Embryonic facial prominence (tissue), 1 donor: ENCODE data around the gene LMX1B.

Source experiments
- DNase-seq: peaks from one replicate; pipeline ENCODE4 v3.0.0-alpha.2; 2016; ENCODE audit errors: extremely low spot score

The LMX1B gene

DNA sequence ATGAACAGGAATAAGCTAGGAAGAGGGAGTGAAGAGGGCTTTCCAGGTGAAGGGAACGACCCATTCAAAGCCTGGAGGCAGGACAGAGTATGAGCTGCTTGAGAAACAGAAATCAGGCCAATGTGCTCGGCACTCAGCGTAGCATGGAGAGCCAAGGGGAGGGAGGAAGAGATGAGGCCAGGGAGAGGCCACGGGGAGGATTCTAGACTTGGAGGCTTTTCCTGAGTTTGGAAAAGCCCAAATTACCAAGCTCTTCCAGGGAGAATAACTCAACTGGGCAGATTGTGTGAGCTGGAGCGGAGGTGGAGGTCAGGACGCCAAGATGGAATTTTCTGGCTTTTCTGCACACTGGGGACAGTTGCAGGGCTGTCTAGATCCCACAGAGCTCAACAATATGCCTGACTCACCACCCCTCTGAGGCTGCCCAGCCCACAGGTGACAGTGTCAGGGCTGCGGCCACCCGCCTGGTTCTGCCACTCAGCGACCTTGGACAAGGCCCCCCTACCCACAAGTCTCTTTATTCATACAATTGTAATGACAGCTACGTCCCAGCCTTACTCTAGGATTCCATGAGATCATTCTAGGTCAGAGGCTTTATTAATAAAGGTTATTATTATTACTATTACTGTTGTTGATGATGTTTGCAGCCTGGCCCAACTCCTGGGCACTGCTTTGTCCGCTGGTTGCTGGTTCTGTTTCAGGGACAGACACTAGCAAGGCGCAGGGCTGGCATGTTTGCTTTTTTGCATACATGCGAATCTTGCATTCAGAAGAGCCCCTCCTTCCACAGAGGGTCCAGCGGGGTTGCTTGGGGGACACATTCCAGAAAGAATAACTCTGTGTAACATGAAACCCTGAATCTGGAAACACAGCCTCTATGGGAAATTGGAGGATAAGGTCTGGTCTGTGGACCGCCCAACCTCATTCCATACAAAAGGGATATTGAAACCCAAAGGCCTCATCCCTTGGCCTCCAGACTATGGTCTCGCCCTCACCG, 9.4 kb upstream of the LMX1B start:
- DNase-seq: no peak

DNA sequence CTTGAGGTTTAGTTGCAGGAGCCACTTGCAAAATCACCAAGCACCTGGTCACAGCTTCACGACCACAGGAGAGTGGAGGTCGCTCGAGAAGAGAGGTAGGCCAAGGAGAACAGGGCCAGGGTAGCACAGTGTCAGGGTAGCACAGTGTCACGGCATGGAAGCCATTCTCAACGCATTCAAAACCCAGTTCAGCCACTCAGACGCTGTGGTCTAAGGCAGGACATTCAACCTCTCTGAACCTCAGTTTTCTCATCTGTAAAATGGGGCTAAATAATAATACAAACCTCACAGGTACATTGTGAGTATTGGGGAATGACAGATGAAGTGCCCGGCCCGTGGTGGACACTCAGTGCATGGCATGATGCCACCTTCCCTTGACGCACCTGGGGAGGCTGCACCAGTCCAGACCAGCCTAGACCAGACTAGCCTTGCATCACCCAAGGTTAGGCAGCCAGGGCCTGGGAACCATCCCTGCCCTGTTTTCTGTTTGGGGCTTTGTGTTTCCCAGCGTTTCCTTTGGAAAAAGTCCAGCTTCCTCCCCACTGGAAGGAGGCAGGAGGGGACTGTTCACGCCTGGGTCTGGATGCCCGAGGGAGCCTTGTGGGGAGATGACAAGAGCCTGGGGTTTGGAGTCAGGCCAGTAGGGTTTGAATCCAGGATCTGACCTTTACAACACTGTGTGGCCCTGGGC, 7.8 kb upstream of the LMX1B start:
- no peak for DNase-seq

DNA sequence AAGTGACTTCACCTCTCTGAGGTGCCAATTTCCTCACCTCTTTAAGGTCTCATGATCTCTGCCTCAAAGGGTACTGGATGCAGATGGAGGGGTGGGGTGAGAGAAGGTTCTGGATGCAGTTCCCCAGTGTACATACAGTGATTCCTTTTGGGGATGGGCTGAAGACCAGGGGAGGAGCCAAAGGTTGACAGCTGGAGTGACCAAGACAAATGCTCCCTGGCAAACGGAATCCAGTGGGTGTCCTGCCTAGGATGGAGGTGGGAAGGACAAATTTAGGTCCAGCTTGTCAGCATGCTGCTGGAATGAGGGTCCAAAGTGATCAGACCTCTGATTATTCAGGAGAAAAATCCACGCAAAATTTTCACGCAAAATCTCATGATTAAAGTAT, 7.3 kb upstream of the LMX1B start:
- DNase-seq: no peak

DNA sequence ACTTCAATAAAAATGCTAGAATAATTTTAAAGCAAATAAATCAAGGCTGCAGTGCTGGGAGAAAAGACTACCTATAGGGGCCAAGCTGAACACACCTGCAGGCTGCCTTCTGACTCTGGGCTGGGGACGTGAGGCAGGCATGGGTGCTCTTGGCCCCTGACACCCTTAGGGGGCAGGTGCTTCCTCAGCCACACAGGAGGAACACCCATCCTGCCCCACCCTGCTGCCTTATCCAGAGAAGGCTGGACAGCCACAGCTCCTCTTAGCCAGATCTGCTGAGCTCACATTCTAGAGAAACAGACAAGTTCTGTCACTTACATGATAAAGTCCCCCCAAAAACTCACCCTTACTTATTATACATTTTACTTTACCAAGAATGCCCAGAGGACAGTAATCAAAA, 6.6 kb upstream of the LMX1B start:
- DNase-seq: no peak

DNA sequence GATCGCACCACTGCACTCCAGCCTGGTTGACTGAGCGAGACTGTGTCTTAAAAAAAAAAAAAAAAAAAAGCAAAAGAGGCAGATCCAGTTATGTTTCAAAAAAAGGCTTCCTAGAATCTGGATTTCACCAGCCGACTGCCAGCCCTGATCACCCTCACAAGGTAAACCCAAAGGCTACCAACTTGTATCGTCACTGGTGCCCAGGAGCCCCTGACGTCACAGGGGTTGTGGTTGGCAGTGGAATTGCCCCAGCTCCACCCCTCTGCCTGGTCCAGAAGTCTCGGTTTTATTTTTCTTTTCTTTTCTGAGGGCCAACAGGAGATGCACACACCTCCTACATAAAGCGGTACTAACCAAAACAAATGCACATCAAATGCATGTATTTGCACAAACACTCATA, 6.0 kb upstream of the LMX1B start:
- DNase-seq: no peak

GRCh38 chr9:126608551-126608950, 5.2 kb upstream of the LMX1B start:
- DNase-seq: no peak

DNA sequence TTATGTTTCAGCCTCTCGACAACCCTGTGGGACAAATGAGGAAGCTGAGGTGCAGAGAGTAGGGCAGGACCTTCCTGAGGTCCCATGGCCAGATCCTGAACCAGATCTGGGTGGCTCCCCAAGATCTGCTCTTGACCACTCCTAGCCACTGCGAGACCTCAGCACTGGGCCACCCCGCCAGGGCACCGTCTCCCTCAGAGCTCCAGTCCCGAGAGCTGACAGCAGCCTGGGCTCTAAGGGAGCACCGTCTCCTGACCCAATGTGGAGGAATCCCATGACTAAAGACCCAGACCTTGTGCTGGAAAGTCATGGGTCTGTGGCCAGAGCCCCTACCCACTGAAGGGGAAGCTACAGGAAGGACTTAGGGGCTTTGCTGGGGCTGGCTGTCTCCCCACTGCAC, 4.5 kb upstream of the LMX1B start:
- no peak for DNase-seq

DNA sequence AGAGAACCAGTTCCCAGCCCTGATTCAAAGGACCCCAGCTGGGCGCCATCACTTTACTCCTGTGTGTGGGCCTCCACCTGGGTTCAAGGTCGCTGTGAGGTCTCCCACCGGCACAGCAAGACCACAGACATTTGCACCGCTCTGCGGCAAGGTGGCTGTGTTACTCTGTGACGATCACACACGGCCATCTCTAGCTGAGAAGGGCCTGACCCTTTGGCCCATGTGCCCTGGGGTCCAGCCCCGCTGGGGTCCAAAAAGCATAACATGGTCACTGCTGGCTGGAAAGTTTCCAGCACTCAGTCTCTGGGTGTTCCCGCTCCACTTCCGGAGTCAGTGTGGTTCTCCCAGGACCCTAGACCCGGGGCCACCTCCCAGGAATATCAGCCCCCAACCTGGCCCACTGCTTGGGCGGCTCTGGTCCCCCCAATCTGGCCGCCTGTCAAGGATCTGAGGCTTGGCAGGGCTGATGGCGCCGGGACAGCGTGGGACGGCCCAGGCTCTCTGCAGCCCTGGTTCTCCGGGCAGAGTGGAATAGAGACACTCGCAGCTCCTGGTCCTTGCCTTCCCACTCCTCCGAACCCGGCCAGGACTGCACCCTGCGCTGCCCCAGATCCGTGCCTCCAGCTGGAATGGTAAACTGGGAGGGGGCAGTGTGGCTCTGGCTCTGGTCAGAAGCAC, 3.9 kb upstream of the LMX1B start:
- no peak for DNase-seq

GRCh38 chr9:126611193-126611591, 2.5 kb upstream of the LMX1B start:
- no peak for DNase-seq

DNA sequence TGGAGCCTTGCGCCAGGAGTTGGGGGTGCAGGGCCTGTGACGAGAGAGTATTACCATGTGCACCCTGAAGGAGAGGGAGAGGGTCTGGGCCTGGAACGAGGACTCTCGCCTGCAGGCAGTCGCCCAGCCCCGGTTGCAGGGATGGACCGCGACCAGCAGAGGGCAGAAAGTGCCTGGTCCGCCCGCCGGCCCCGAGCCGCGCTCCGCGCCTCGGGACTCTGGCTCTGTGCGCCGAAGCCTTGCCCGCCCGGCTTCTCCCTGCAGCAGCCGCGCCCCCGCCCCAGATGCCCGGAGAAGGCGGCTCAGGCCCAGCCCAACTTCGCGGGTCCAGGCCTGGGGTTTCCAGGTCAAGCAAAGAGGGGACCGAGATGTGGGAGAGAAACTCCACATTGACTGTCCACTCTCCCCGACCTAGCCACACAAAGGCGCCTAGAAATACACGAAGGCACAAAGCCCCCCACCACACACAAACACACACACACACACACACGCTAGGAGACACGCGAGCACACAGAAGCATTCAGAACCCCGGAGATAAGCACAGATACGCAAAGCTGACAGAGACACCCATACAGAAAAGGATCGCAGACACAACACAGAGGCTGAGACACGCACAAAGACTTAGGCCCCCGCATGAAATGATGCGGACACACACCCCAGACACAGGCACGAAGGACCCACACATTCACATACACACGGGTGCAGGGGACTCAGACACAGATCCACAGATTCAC, 2.0 kb upstream of the LMX1B start:
- DNase-seq: no peak

DNA sequence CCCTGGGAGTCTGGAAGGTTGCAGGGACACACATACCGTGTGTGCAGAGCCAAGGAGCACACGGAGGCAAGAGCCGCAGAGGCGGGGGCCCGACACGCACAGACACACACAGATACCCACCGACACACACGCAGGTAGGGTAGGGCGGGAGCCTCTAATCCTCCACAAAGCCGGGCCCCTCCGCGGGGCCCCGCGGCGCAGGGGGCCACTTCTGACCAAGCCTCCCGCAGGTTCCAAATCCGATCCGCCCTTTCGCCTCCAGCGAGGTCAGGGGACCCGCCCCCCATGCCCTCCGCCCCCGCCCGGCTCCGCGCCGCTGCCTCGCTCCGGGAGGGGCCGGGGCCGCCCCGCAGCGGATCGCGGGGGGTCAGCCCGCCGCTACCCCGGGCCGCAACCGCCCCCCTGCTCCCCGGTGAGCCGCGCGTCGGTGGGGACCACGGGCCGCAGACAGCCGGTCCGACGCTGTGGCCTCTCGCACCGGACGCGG, 1.4 kb upstream of the LMX1B start:
- no peak for DNase-seq

DNA sequence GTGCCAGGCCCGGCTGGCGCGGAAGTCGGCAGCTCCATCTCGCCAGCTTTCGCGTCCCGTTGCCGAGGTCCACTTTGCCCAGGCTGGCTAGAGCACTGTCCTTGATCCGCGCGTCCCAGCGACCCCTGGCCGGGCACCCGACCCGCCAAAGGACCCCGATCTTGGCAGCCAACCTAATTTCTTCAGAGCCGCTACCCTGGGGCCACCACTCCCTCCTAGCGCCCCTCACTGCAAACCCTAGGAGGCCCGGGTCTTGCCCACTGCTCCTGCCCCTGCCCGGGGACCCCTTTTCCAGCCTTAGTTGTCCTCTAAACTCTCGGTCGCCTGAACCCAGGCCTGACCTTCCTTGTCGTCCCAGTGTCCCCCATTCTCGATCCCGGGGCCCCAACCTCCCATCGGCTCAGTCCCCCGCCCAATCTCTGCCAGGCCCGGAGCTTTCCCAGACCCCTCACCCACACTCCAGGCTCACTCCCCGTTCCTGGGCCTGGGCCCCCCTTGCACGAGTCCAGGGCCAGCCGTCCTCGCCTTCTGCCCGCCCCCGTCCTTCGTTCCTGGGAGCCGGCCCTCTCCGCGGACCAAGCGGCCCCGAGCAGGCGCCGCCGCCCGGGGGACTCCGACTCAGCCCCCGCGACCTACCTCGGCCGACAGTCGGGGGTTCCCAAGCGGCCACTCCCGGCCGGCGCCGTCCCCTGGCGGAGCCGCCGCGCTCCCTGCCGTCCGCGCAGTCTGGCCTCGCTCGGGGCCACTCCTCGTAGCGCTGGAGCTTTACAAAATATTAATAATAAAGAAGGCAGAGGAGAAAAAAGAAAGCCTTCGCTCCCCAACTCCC, 701 bp upstream of the LMX1B start:
- no peak for DNase-seq

- DNase-seq: no peak
Measured at GRCh38 chr9:126614088-126614454, 343 bp downstream of the LMX1B start.

GRCh38 chr9:126614455-126615244, 922 bp downstream of the LMX1B start:
- no peak for DNase-seq

GRCh38 chr9:126615245-126615790, 1.6 kb downstream of the LMX1B start:
- no peak for DNase-seq

DNA sequence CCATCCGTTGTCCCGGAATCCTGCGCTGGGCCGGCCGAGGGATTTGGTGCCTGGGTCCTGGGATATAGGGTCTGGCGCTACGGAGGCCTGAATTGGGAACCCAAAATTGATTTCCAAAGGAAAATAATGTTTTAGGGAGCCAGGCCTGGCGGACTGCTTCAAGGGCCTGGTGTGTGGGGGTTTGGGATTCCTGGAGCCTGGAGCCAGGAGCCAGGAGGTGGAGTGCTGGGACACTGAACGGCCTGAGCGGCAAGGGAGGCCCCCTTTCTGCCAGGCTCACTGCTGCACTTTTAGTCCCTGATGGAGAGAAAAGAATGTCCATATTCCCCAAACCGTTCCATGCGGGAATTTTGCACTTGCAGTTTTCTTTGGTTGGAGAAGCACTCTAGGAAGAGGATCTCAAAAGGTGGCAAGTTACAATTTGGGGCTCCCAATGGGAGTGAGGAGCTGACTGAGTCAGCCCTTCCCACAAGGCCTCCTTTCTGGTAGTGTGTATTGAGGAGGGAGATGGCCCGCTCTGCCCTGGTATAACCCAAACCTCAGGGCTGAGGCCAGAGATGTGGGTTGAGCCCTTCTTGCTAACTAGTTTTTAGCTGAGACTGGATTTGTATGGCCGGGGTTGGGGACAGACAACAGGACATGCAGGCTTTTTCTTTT, 2.2 kb downstream of the LMX1B start:
- no peak for DNase-seq

GRCh38 chr9:126616521-126616976, 2.8 kb downstream of the LMX1B start:
- no peak for DNase-seq

DNA sequence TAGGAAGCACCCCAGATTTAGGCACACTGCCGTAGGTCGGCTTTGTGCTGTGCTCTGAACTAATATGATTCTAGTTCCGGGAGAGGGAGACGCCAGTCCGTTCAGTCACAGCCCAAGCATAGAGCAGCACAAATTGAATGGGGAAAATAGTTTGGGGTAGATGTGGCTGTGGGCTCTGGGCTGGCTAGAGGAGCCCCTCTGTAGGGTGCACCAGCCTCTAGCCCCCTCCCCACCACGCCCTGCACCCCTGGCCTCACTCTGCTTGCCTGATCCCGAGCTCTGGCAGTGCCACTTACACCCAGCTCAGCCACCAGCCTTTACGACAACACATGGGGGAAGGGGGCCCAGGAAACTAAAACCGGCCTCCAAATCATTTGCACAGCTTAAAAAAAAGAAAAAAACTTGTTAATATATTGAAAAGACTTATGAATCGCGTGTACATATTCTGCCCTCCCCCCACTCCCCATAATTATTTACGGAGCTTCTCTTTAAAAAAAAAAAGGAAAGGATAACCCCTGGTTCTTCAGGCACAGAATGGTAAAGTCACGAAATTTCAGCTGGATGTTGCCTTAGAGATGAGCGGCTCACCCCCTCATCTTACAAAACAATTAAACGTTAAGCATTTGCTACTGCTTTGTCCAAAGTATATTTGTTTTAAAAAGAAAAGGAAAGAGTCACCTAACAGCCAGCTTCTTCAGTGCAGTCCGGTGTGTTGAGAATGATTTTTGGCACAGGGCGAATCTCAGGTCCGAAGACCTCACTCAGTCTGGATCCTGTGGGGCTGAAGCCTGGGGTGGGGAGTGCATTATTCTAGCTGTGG, 3.5 kb downstream of the LMX1B start:
- no peak for DNase-seq
